Measurements from ENCODE around the gene VAMP8. TPM values are rescaled to one million over a fixed set of nuclear protein-coding genes. Genes with fewer than 3 reads are reported as not detected.

Gene VAMP8
- total and polyA plus RNA-seq, 10 of the 15 experiments (the other 5 are each of a cell fraction or from before 2014, with no cell fraction given) = 93.6 to 744 (median 217) TPM

GRCh38 chr2:85534099-85534498, 43.3 kb upstream of the VAMP8 start:
- ATAC-seq = no peak
- ChIA-PET CTCF (interaction anchor here (1.3 to 10.9 kb wide), 2 partner anchors 19 to 38 kb away, joined by 5 to 134 read pairs; no protein-coding TSS in a partner anchor), RAD21 (ENCODE audit: unreplicated experiment) (no interaction called here), SMC1A (ENCODE audit: uncharacterized antibody, unreplicated experiment) (no interaction called here), POLR2A (interaction anchor here (0.5 to 1.6 kb wide), 4 partner anchors 10 to 947 kb away, joined by 3 to 5 read pairs (median 4); no protein-coding TSS in a partner anchor)
- H3K4me1 ChIP-seq (ENCODE audit: control insufficient read depth, insufficient read depth, low read length) = no peaks in the 10 kb centered on the region
- in situ Hi-C loops (cut with MboI) = no loop called here
- H3K27me3 ChIP-seq (replicated peaks in 1 of 2; ENCODE audit: control insufficient read depth in 2 of 2, insufficient read depth in 2 of 2, low read length in 1 of 2) = no peaks in the 10 kb centered on the region; a peak in 1 of 4 replicates
- no peaks in the 10 kb centered on the region for H3K9me3 ChIP-seq (replicated peaks; ENCODE audit: control insufficient read depth, insufficient read depth, low read length)
- no peak overlapping the region for H2AFZ ChIP-seq (ENCODE audit: control insufficient read depth, low read depth, low read length)
- FAIRE-seq = no peak
- no peak overlapping the region for H3K4me3 ChIP-seq
- 73% methylated on average over 3 of the region's 3 CpGs for WGBS (ENCODE audit: insufficient coverage, insufficient replicate concordance, low lambda C conversion rate, missing lambda C conversion rate)
- H3K4me2 ChIP-seq (ENCODE audit: control insufficient read depth, insufficient read depth) = no peak overlapping the region
- no peak overlapping the region for H3K9ac ChIP-seq (ENCODE audit: control insufficient read depth, insufficient read depth, low read length)
- H3K36me3 ChIP-seq (ENCODE audit: control insufficient read depth in 2 of 2, insufficient read depth in 2 of 2, low read length in 1 of 2) = no peaks in the 10 kb centered on the region
- H3K27ac ChIP-seq (ENCODE audit: control insufficient read depth, insufficient read depth) = no peak overlapping the region
- no peaks in the 10 kb centered on the region for H4K20me1 ChIP-seq (ENCODE audit: control insufficient read depth, insufficient read depth)
- no TSS peak for BruUV-seq (replicated peaks)
- H3K79me2 ChIP-seq (ENCODE audit: control insufficient read depth, insufficient read depth, low read length) = peaks cover 21% of the 10 kb centered on the region
- no peak for TF ChIP-seq TAF1 (IDR thresholded peaks at IDR 0.05; ENCODE audit: borderline replicate concordance, low read depth, low read length)
- TF ChIP-seq YY1 (IDR thresholded peaks at IDR 0.05; ENCODE audit: low read depth, low read length) = no peak
- TF ChIP-seq PRDM15 (CRISPR knock-in tag; IDR thresholded peaks at IDR 0.05) = no peak
- TF ChIP-seq FOXK2 (IDR thresholded peaks at IDR 0.05) = no peak
- TF ChIP-seq GABPA (IDR thresholded peaks at IDR 0.05; ENCODE audit: low read depth) = no peak
- TF ChIP-seq MLLT1 (IDR thresholded peaks at IDR 0.05) = no peak
- TF ChIP-seq TCF3 (IDR thresholded peaks at IDR 0.05; ENCODE audit: borderline replicate concordance, insufficient read depth, low read depth, low read length) = no peak
- no peak for TF ChIP-seq ZBTB4 (CRISPR knock-in tag; IDR thresholded peaks at IDR 0.05)
- TF ChIP-seq BACH1 (IDR thresholded peaks at IDR 0.05; ENCODE audit: borderline replicate concordance) = no peak
- no peak for TF ChIP-seq CREM (IDR thresholded peaks at IDR 0.05; ENCODE audit: low read depth)
- TF ChIP-seq LARP7 (IDR thresholded peaks at IDR 0.05) = no peak
- no peak for TF ChIP-seq MEF2B (IDR thresholded peaks at IDR 0.05; ENCODE audit: partially characterized antibody, poor library complexity, severe bottlenecking)
- TF ChIP-seq CEBPB (IDR thresholded peaks at IDR 0.05; ENCODE audit: borderline replicate concordance in 1 of 2, low read depth in 2 of 2, low read length in 2 of 2) = no peak
- no peak for DNase-seq (ENCODE audit: low read depth, low spot score)
- intact Hi-C loops (cut with micrococcal nuclease; ENCODE audit: unreplicated experiment) = no loop called here

All from GM12878 (cell line).